ENCODE measurements around the gene TTYH2. TPM values are rescaled to one million over a fixed set of nuclear protein-coding genes. Genes with fewer than 3 reads are reported as not detected.

The TTYH2 gene
- total and polyA plus RNA-seq, 7 donors = 0.89 to 16.4 (median 5.1) TPM

GRCh38 chr17:74271901-74272561 lies 58.7 kb downstream of the TTYH2 start:
- H3K4me3 ChIP-seq = no peak overlapping the region
- intact Hi-C loops (cut with DNase I) = no loop called here
- no peaks in the 10 kb centered on the region for H3K36me3 ChIP-seq (ENCODE audit: insufficient read depth in 1 of 2, low read depth in 1 of 2)
- peaks cover 5% of the 10 kb centered on the region for H3K4me1 ChIP-seq
- H3K27me3 ChIP-seq (ENCODE audit: insufficient read depth in 3 of 3, low read length in 2 of 3) = peaks cover 0 to 21% (median 2%) of the 10 kb centered on the region in 3 donors
- WGBS, 3 donors = 31 to 49% (median 41%) methylated on average over 13 of the region's 13 CpGs
- H3K27ac ChIP-seq = no peak overlapping the region
- H3K9me3 ChIP-seq = no peaks in the 10 kb centered on the region
- DNase-seq = peak; percentile 41 to 63
- no peak for ATAC-seq
- TF ChIP-seq CTCF (IDR thresholded peaks at IDR 0.05) = no peak

GRCh38 chr17:74272731-74273201 lies 59.4 kb downstream of the TTYH2 start:
- intact Hi-C loops (cut with DNase I) = no loop called here
- Histone ChIP-seq H3K27ac (no peak overlapping the region), H3K36me3 (ENCODE audit: insufficient read depth in 1 of 2, low read depth in 1 of 2) (no peaks in the 10 kb centered on the region), H3K4me1 (peaks cover 5% of the 10 kb centered on the region), H3K4me3 (no peak overlapping the region), H3K27me3 (ENCODE audit: insufficient read depth in 3 of 3, low read length in 2 of 3) (peaks cover 0 to 21% (median 2%) of the 10 kb centered on the region in 3 donors), H3K9me3 (no peaks in the 10 kb centered on the region)
- ATAC-seq (no peak), DNase-seq (no peak)
- WGBS, 3 donors = 45 to 54% (median 52%) methylated on average over 10 of the region's 10 CpGs
- TF ChIP-seq CTCF (IDR thresholded peaks at IDR 0.05) = no peak

GRCh38 chr17:74274060-74274708 lies 60.8 kb downstream of the TTYH2 start, which contains the start of gene DNAI2:
TSS of gene DNAI2 (plus strand) at chr17:74274234. CDS start at chr17:74281818, 7,584 bp downstream.
- intact Hi-C loops (cut with DNase I) = no loop called here
- ATAC-seq (no peak), DNase-seq (peak in 1 of 2 donors; percentile 40)
- Histone ChIP-seq H3K9me3 (no peaks in the 10 kb centered on the region), H3K36me3 (ENCODE audit: insufficient read depth in 1 of 2, low read depth in 1 of 2) (no peaks in the 10 kb centered on the region), H3K4me1 (peaks cover 5% of the 10 kb centered on the region), H3K27ac (no peak within 1 kb of the TSS), H3K27me3 (ENCODE audit: insufficient read depth in 3 of 3, low read length in 2 of 3) (peaks cover 0 to 21% (median 2%) of the 10 kb centered on the region in 3 donors), H3K4me3 (no peak within 1 kb of the TSS)
- WGBS, 3 donors = 16 to 20% (median 17%) methylated on average over 33 of the region's 33 CpGs
- no peak for TF ChIP-seq CTCF (IDR thresholded peaks at IDR 0.05)

GRCh38 chr17:74274709-74275340 lies 61.5 kb downstream of the TTYH2 start:
- no peak overlapping the region for H3K4me3 ChIP-seq
- no peaks in the 10 kb centered on the region for H3K36me3 ChIP-seq (ENCODE audit: insufficient read depth in 1 of 2, low read depth in 1 of 2)
- intact Hi-C loops (cut with DNase I) = no loop called here
- peaks cover 5% of the 10 kb centered on the region for H3K4me1 ChIP-seq
- TF ChIP-seq CTCF (IDR thresholded peaks at IDR 0.05) = no peak
- H3K27me3 ChIP-seq (ENCODE audit: insufficient read depth in 3 of 3, low read length in 2 of 3) = peaks cover 0 to 18% (median 2%) of the 10 kb centered on the region in 3 donors
- H3K9me3 ChIP-seq = no peaks in the 10 kb centered on the region
- no peak overlapping the region for H3K27ac ChIP-seq
- ATAC-seq = no peak
- DNase-seq = no peak
- WGBS, 3 donors = 76 to 84% (median 77%) methylated on average over 14 of the region's 14 CpGs
